Smooth muscle cell of the pulmonary artery (primary cell): ENCODE measurements around the gene RTN3. TPM values are rescaled to one million over a fixed set of nuclear protein-coding genes. Genes with fewer than 3 reads are reported as not detected.

ENCODE experiments used
- total RNA-seq: library from RNA; depleted of rRNA; stranded (reverse); fragments of >200 nt; gene quantifications from 2 replicates; pipeline ENCODE4 v1.2.3, GENCODE V29; 2014

Gene RTN3
- total RNA-seq, result 83.3 and 98.0 TPM in 2 replicates

GRCh38 chr11:63681321-63682065 lies at the start of gene RTN3:
Gene RTN3, plus strand, starts transcription at chr11:63681500. Its CDS starts 137 bp downstream, at chr11:63681637.

GRCh38 chr11:63671322-63672155 lies 9.8 kb upstream of the RTN3 start, which contains the start of gene ATL3:
Gene ATL3, minus strand, starts transcription at chr11:63671376. Its CDS starts 41 bp downstream, at chr11:63671335.

GRCh38 chr11:63768237-63769041 lies 87.1 kb downstream of the RTN3 start, which contains the start of gene ZFTA:
Gene ZFTA, minus strand, starts transcription at chr11:63768775. Its CDS starts 153 bp downstream, at chr11:63768622.

Other genes starting within 250 kb of the RTN3 start
- gene PLAAT5, start 190.3 kb upstream of the RTN3 start, total RNA-seq, result 0.23 TPM in 1 of 2 replicates, not detected in the other
- gene LGALS12, start 175.4 kb upstream of the RTN3 start, total RNA-seq, result not detected in 2 replicates
- 5.1 and 9.1 TPM in 2 replicates for gene PLAAT4, start 144.7 kb upstream of the RTN3 start, total RNA-seq
- not detected in 2 replicates for gene PLAAT2, start 118.1 kb upstream of the RTN3 start, total RNA-seq
- gene PLAAT3, start 67.1 kb upstream of the RTN3 start, total RNA-seq, result 12.0 and 30.2 TPM in 2 replicates
- 110 and 158 TPM in 2 replicates for gene ATL3, start 10.1 kb upstream of the RTN3 start, total RNA-seq
- 17.7 and 19.2 TPM in 2 replicates for gene ZFTA, start 87.3 kb downstream of the RTN3 start, total RNA-seq
- 10.7 and 15.6 TPM in 2 replicates for gene SPINDOC, start 132.0 kb downstream of the RTN3 start, total RNA-seq
- 10.3 and 12.0 TPM in 2 replicates for gene MARK2, start 157.6 kb downstream of the RTN3 start, total RNA-seq
- 2.3 and 5.8 TPM in 2 replicates for gene RCOR2, start 235.7 kb downstream of the RTN3 start, total RNA-seq